GM21515 (cell line): ENCODE results near the gene IFTAP.
"Not testable (repeated sequence)": the region's sequence is repeated elsewhere in the genome, so short reads cannot be mapped to it uniquely, and the experiment has no call there.

ENCODE experiments used
- ATAC-seq: cut with Tn5 transposase; IDR thresholded peaks from one replicate; pipeline ENCODE4 v1.9.1; 2021; ENCODE audit not compliant: unreplicated experiment

IFTAP gene

DNA sequence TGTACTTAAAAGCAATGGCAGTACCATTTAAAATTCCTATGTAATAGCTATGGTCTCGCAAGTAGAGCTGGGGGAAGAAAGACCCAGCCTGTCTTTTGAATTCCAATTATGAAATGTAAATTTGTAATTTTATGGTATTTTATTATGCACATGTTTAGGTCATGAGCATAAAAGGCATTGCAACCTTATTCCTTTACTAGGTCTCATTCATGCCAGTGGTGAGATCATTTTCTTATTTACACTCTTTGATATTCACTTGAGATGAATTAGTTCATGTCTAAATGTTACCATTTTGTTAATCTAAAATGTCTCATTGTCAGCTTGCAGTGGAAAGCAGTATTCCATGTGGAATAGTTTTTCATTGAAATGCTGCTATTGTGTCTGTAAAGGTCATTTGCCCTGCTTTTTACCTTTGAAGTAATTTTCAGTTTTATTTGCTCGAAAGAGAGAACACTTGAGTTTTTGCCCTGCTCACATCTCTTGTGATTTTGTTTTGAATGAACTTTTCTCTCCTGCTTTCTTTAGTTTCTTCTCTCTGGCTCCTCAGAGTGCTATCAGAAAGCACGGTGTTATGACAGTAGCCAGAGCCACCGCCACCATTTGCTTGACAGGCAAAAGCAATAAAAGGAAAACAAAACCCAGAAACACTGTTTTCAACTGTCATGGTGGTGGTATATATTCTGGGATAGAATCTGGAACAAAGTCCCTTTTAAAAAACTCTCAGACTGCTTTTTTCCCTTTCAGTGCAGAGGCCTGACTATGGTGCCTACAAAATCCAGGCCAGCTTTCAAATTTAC lies 41.0 kb downstream of the IFTAP start:
- no peak for ATAC-seq

DNA sequence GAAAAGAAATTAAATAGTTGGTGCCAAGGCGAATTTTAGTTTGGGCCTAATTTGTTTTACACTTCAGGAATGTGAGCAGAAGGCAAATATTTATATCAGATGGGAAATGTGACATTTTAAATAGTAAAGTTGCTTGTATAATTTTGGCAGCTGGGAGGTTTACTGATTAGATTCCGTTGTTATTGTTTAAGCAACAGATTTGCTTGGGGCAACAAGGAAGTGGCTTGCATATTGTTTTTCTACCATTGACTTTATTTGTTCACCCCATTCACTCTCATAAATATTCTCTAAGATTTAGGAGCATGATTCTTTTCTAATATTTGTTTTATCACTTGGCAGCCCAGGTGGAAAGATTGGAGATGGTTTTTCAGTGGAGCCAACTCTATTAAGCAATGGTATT lies 44.3 kb downstream of the IFTAP start:
- ATAC-seq = no peak

DNA sequence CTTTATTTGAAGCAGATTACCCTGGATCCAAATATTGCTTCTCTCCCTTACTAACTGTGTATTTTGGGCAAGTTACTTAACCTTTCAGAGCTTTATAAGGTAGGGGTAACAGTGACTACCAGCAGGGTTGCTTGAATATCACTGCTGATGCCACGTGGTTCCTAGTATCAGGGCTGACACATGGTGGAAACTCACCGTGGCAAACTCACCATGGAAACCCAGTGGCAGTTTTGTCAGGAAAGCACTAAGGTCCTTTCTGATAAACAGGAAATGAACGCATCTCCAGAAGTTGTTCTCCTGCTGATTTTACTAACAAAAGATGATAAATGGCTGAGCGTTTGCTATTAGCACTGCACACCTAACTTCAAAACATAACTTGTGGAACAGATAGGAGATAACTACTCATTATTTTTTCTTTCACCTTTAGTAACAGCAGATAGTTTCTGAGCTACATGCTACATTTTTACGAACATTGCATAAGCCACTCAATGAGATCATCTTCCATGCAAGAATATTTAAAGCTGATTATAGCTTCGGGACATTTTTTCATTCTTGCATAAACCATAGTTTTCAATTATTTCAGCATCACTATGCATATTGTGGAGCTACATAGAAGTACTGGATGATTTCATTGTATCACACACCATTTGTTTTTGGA lies 63.4 kb downstream of the IFTAP start:
- ATAC-seq = no peak

DNA sequence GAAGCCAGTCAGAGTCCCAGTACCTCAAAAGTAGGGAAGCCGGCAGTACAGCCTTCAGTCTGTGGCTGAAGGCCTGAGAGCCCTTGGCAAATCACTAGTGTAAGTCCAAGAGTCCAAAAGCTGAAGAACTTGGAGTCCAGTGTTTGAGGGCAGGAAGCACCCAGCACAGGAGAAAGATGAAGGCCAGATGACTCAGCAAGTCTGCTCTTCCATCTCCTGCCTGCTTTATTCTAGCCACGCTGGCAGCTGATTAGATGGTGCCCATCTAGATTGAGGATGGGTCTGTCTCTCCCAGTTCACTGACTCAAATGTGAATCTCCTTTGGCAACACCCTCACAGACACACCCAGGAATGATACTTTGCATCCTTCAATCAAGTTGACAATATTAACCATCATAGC lies 67.1 kb downstream of the IFTAP start:
- ATAC-seq = not testable (repeated sequence)

DNA sequence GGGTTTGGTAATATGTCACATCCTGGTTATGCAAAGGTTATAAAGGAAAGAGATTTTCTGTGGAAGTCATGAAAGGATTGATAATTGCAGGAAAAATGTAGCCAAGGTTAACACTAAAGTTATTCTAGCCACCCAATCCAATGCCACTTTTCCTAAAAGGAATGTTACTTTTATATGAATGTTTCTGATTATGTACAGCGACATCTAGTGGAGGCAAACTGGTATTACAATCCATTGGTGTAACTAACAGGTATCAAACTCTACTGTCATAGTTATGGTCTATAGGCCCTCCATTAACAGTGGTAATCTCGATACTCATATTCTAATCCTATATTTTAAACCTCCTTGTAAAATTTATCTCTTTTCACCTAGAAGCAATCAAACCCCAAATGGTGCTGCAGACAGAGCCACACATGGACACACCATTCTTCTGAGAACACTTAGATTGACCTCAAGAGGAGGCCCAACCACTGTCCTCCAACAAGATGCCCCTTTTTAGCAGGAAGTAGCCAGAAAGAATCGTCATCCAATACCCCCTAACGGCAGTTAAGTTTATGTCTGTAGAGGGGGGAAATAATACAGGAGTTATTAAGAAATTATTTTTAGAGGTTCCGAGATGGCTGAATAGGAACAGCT lies 78.6 kb downstream of the IFTAP start:
- ATAC-seq = no peak

DNA sequence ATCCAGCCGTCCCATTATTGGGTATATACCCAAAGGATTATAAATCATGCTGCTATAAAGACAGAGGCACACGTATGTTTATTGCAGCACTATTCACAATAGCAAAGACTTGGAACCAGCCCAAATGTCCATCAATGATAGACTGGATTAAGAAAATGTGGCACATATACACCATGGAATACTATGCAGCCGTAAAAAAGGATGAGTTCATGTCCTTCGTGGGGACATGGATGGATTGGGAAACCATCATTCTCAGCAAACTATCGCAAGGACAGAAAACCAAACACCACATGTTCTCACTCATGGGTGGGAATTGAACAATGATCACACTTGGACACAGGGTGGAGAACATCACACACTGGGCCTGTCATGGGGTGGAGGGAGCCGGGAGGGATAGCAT lies 85.2 kb downstream of the IFTAP start:
- ATAC-seq = not testable (repeated sequence)

DNA sequence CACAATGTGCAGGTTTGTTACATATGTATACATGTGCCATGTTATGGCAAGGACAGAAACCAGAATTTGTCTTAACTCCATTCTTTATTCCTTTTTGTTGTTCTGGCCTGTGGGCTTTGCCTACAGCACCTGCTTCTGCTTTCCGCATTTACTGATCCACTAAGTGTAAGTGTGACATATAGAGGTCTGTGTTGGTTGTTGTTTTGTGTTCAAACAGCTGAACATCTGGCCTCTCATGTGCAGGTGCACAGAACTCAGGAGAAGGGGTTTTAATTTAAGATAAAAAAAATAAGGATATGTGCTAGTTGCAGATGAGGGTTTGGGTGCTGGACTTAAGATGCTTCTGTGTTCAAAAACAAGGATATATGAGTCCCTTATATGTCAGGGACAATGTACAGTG lies 89.5 kb downstream of the IFTAP start:
- ATAC-seq = no peak

DNA sequence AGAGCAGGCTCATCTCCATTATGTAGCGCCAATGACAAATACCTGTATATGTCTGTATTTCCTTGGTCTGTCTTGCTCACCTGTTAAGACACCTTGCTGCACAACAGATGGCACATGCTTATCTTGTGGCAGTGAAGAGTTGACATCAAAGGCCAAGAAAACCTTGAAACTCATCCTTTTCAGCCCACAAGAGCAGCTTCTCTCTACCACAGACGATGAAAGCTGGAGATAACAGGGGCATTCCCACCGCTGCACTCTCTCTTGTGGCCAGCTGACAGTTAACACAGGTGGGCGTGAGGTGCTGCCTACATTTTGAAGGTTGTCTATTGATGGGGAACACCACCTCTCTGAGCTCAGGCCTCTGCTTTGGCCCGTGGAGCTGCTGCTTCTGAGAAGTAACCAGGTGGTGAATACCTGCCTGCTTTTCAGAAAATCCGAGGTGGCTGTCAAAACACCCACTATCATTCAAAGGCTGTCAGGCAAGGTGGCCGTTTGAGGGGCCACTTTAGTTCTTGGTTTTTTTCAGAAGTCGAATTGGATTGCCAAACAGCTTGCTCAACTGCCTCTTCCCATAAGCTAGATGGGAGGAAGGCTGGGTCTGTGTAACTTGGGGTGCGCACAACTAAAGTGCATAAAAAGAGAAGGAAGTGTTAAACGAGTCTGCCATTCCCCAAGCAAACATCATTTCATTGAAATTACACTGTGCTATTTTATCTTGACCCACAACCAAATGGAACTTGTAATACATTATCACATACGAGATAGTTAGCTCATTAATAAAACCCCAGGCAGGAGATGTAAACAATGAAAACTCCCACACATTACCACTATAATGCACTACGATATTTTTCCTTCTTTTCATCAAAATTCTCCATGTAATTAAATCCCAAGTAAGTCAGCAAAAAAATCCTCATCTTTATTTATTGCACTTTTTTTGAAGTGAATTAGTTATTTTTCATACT lies 90.8 kb downstream of the IFTAP start:
- no peak for ATAC-seq

DNA sequence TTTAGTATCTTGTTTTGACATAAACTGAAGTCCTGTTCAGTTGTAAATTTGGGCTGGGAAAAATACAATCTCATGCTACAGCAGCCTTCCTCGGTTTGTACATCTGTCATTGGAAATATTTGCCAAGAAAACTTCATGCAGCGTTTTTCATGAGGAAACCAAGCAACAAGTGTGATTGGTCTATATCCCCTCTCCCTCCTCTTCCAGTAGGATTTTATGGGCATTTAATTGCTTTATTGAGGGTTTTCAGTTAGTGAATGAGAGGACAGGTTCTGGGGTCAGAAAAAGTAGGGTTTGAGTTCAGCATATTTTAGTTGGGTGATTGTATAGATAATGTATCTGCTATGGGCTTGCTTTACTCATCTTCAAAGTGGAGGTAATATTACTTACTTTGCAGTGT lies 93.8 kb downstream of the IFTAP start:
- ATAC-seq = no peak

DNA sequence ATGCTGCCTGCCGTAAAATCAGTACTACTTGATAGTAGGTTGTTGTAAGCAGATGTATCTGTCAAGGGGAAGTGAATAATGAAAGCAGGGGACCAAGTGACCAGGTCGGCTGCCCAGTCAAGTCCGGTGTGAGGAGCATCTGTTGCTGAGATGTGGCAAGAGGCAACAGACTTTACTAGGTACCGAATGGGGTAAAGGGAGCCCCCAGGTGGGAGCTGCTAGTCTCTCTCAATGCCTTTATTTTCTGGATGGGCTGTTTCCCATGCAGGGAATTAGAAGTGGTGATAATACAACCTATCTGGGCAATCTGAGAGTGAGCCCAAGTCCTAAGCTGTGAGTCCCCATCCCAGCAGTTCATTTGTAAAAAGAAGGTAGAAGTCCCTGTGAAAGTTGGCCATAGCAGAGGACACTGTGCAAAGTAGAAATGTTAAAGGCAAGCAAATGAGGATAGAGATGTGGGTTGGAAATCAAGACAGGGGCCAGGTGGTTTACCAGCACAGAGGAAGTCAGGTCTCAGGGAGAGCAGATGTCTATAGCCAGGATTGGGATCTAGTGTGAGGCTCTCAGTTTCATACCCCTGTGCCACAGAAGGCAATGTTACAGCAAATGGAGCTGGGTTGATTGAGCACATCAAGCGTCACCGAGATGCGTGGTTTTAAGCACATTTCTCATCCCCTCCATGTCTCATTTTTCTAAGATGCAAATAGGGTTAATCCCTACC lies 94.4 kb downstream of the IFTAP start:
- ATAC-seq = no peak

DNA sequence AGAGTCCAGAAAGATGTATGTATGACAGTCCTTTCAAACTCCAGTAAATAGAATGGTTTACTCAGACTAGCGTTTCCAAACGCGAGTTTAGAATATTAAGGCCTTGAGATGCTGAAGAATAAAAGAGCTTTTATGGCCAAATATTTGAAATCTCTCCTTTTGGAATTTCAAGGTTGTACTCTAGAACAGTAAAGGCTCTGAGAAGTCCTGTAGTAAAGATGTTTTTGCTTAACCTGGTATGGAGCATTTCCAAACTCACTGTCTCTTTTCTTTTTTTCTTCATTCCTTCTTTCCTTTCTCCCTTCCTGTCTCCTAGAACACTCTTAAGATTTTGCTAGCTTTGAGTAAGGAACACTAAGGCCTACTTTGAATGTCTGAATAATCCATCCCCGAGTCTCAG lies 95.1 kb downstream of the IFTAP start:
- no peak for ATAC-seq

DNA sequence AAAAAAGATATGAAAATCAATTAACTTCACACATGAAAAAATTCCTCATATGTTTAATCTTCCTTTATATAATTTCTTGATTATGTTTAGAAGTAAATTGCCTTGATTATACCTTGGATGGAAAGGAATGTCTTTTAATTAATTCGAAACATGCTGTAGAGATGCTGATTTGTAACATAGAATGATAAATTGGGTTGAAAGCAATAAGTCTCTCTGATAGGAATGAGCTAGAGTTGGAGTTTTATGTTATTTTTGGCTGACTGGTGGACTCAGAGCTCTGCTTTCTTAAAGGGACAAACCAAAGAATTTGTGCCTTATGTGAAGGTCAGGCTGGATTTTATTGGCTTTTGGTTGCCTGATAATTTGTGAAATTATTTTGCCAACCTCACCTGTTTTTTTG lies 98.4 kb downstream of the IFTAP start:
- no peak for ATAC-seq

DNA sequence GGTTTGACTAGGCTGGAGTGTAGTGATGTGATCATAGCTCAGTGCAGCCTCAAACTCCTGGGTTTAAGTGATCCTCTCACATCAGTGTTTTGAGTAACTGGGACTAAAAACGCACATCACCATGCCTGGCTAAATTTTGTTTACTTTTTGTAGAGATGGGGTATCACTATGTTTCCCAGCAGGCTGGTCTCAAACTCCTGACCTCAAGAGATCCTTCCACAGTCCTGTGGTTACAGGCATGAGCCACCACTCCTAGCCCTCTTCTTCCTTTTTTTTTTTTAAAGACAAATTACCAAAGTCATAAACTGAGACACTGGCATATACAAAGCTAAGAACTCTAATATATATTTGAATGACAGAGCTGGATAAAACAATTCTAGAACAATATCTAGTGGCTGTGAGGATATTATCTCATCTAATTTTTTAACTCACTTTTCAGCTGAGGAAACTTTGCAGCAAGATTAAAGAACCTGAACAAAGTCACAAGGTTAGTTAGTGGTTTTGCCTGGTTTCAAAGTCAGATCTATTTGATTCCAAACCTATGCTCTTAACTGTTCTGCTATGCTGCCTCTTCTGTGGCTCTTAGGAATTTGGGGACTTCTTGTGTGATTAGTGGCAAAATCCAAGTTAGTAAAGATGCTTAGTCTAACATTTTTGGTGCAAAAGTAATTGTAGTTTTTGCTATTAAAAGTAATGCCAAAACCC lies 99.0 kb downstream of the IFTAP start:
- no peak for ATAC-seq

DNA sequence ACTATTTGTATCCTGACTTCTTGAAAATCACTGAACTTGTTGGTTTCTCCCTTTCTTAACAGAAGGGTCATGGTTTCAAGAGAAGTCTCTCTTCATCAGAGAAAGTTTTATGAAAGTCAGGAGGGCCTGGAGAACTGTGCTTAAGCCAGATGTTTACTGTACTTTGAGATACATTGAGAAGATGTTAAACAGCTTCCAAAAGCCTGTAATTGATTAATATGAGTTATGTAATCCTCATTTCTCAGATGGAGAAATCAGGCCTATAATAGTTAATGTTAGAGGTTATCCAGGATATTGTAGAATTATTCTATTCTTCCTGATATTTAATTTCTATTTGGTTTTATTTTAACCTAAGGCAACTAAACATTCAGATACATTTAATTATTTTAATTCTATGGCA lies 100.8 kb downstream of the IFTAP start:
- no peak for ATAC-seq

DNA sequence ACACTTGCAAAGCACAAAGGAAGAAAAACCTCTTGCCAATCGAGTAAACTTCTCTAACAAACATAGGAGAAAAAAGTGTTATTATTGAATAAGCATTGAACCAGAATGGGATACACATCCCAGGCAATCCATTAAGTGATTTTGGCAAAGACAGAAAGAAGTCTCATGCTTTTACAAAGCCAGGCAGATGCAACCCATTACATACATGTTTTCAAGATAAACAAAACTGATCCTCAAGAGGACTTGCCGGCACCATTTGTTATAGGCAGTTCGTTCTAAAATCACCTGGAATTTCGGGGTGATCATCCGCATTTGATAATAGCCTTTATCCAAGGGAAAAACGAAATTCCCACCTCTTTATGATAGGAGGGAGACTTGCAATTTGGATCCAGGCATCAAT lies 101.3 kb downstream of the IFTAP start:
- no peak for ATAC-seq

DNA sequence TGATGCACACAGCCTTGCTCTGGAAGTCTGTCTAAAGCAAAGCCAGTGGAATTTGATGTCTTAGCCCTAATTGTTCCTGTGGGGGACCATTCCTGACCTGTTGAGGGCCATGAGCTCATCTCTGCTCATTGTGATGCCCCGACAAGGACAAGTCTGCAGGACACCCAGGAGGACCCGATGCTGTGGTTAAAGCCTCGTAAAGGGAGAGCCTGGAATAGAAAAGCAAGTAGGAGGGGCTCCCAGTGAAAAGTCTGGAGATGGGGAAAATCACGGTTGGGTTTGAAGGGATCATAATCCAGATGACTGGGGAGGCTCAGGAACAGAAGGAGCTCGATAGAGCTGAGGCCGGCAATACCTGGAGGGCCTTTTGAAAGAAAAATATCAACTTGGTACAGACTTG lies 102.2 kb downstream of the IFTAP start:
- no peak for ATAC-seq

DNA sequence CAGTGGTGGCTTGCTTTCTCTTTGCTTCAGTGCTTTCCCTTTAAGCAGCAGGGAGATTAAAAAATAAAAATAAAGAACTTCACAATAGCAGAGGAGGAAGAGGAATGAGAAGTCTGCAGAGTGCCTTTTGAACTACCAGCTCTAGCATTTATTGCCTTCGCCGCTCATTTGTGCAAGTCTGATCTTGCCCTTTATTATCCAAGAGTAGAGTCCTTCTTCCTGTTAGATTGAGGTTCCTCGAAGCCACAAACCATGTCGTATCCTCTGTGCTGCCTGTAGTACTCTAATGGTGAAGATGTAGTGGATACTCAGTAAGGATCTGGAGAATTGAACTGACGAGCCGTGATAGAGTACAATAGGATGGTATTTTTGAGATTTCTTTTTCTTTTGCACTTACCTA lies 105.0 kb downstream of the IFTAP start:
- ATAC-seq = no peak

DNA sequence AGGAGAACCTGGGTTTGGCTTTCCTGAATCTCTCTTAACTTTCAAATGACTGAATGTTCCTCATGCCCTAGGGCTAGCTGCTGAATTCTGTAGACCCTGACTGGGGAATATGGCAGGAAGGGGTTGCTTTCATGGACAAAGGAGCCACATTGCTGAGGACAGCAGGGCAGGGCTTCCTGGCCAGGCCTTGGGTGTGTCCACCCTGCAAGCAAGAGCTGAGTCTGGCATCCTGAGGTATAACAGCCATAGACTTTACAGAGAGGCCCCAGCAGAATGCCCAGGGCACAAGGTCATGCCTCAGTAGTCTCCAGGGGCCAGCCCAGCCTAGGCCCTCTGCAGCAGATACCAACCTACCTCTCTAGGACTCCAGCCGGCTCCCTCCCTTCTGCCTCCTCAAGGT lies 105.9 kb downstream of the IFTAP start:
- ATAC-seq = no peak

DNA sequence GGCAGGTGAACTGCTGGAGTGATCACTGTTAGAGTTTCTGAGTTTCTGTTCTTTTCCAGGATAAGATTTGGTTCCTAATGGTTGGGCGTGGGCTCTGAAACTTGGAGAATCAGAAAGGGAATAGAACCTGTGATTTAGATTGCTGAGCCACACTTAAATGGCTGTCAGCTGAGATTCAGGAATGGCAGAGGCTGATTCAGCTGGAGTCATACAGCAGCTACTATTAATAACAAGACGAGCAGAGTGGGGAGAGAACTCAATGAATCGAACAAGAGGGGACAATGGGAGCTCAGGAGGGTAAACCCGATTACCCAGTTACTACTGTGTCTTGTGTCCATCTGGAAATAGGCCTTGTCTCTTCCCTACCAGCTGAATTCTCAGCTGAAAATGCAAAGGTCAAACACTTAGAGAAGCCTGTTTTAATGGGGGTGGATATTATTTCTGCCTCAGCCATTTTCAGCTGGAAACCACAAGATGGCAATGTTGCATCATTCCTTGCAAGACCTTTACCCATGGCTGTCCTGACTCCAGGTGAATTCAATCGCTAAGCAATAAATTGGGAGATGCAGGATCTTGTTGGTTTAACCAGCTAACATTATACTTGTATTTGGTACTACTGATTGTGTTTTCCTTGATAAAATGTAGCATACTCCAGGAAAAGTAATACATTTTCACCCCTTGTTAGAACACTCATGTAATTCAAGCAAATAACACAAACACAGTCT lies 108.2 kb downstream of the IFTAP start:
- ATAC-seq = peak; percentile 90
